GM18868 (cell line): ENCODE measurements around the gene AOAH.
"Not testable (repeated sequence)": the region's sequence is repeated elsewhere in the genome, so short reads cannot be mapped to it uniquely, and the experiment has no call there.

Source experiments
- ATAC-seq: cut with Tn5 transposase; IDR thresholded peaks from one replicate; pipeline ENCODE4 v1.9.1; 2021; ENCODE audit warnings: mild to moderate bottlenecking, moderate library complexity; ENCODE audit not compliant: unreplicated experiment

AOAH gene

DNA sequence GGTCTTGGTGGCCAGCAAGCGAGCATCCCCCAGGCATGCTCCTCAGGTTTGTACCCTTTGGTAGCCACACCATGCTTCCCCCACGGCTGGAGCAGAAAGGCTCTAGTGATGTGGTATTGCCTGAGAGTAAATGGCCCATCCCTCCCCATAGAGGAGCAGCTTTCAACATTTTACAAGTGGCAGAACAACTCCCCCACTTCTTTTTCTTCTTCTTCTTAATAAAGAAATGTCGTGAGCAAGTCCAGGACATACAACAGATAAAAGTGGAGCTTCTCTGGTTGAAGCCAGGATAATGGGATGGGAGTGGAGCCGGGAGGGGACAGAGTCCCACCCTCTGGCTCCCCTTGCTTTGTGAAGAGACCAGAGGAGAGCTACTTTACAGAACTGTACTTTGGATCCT is 203.2 kb downstream of the AOAH start:
- no peak for ATAC-seq

DNA sequence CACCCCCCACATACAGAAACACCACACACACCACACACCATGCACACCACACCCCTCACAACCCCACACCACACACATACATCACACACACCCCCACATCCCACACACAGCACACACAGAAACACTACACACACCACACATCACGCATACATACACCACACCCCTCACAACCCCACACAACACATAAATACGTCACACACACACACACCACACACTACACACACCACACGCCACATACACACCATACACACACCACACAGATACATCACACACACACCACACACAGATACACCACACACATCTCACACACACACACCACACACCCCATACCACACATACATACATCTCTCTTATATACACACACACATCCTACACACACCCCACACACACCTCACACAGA is 208.4 kb downstream of the AOAH start:
- ATAC-seq = no peak

DNA sequence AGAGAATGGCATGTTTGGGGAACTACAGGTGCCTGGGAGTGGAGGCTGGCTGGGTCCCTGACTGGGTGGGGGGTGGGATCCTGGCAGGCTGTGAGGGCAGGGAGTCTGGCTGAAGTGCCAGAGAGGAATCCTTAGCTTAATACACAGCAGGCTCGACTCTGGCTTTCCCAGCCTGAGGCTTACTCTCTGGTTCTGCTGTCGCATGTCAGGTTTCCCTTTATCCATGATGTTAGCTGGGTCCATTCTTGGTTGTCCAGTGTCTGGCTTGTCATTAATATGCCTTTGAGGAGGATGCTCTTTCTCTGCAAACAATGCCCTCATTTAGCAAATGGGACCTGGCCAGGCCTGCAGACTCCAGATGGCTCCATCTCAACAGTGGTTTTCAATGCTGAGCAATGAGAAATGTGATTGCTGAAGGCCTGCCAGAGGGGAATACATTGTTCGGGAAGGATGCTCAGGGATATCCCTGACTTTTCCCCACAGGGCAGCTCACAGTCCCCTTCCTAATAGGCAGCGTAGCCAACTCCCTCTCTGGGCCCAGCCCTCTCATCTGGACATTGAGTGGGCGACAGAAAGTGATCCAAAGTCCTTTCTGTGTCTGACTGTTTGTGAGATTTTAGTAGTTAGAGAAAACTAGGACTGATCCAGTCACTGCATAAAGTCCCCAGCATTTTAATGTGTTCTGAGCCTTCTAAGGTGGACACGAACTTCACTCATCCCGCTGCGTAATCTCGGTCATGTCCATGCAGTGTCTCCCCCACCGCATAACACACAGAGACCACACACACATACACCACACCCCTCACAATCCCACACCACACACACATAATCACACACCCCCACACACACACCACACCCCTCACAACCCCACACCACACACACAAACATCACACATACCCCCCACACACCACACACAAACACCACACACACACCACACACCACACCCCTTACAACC is 209.7 kb downstream of the AOAH start:
- no peak for ATAC-seq

DNA sequence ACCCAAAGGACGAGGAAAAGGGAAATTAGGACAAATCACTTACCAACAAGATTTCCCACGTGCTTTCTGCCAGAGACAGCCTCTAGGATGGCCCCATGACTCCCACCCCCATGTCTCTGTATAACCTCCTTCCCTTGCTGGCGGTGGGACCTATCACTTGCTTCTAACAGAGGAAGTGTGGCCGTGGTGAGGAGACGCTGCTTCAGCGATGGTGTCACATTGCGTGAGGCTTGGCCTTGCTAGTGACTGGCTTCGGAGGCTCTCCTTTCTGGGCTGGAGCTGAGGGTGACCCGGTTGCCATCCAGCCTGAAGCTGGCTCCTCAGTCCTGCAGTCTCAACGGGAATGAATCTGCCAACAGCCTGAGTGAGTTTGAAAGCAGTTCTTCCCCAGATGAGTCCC is 210.9 kb downstream of the AOAH start:
- ATAC-seq = no peak

DNA sequence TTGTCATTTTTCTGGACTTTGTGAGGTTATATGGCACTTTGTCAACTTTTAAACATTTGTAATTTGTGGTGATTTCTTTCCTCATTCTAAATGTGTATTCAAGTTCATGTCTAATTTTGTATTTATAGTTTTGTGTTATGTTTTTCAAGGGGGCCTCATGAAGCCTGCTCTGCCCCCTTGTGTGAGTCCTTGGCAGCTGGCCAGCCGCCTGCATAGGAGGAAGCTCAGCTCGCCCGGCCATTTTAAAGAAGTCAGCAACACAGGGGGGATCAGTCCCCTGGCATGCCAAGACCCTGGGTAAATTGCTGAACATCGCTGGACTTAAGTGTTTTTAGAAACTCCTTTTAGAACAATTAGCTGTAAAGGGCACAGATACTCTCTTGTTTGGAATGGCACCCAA is 211.7 kb downstream of the AOAH start:
- no peak for ATAC-seq

DNA sequence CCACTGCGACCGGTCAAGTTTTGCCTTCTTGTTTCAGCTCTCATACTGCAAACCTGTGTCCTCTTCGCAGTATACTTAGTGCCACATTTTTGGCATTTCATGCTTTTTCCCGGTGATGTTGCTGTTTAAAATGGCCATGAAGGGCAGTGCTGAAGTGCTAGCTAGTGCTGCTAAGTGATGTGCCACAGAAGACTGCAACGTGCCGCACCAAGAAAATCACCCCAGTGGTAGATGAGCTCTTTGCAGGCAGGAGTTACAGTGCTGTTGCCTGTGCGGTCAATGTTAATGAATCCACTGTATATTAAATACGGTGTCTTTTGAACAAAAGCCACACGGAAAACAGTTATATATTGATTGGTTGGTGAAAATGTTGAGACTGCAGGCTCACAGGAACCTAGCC is 214.3 kb downstream of the AOAH start:
- ATAC-seq = no peak

DNA sequence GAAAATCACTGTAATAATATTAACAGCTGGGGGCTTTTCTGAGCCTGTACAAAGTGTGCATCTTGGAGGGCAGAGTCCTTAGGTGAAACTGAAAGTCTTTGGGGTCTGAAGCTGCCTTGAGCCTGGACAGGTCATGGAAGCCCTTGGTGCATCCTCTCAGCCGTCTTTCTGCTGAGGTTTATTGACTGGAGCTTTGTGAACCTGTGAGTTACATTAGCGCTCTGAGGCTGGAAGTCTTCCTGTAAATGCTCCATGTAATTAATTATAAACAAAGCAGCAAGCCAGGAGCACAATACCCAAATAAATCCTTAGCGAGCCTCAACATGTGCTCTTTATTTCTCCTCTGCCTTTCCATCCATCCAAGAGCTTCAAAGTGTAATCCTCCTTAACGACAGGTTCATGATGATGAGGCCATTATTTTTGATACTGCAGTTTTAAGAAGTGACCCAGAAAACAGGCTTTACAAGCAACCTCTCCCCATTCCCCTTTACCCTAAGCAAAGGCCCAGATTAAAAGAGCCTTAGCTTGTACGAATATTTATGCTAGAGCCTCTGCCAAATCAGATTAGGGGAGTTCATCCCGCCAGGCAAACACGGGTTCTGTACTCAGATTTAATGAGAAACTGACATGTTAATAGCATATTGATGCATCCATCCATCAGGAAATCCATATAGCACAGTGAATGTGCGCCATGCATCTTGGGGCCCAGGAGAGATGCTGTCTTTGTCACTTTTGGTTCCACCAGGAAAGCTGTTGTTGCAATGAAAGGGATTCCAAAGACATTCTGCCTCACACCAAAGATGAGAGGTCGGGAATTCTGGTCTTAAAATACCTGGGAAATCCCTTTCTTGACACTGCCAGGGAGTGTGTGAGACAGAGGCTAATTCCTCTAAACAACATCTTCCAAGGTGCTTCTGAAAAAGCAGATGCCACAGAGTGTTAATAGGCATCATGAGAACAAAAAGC is 216.5 kb downstream of the AOAH start:
- ATAC-seq = no peak

DNA sequence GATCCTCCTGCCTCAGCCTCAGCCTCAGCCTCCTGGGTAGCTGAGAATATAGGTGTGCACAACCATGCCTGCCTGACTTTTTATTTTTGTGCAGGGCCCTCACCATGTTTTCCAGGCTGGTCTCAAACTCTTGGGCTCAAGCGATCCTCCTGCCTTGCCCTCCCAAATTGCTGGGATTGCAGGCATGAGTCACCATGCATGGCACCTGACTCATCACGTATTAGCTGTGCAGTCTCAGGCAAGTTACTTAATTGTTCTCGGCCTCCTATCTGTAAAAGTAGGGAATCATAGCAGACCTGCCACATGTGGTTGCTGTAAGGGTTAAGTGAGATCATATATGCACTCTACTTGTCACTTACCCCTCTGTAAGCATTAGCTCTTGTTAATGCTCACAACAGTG is 217.5 kb downstream of the AOAH start:
- no peak for ATAC-seq

DNA sequence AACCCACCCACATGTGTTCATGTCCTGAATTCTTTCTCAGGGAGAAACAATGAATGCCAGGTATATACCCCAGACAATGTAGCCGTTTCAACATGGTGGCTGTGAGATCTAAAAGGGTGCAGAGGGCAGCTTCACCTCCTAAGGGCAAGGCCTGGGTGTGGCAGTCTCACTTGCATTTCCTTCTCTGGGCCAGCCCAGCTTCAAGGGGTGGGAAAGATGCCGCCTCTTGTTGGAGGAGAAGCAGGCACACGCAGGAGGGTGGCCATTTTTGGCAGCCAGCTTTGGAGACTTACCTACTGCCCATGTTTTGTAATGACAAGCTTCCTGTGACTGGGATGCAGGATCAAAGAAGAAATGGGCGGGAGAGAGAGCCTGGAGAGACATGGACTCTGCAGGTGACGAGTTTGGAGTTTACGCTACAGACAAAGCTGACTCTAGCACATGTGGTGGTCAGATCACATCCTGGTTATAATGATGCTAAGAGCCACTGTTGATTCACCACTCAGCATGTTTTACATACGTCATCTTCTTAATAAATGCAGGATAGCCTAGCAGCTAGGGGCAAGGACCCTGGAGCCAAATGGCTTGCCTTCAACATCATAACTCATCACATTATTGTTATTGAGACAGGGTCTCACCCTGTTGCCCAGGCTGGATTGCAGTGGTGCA is 218.0 kb downstream of the AOAH start:
- no peak for ATAC-seq

DNA sequence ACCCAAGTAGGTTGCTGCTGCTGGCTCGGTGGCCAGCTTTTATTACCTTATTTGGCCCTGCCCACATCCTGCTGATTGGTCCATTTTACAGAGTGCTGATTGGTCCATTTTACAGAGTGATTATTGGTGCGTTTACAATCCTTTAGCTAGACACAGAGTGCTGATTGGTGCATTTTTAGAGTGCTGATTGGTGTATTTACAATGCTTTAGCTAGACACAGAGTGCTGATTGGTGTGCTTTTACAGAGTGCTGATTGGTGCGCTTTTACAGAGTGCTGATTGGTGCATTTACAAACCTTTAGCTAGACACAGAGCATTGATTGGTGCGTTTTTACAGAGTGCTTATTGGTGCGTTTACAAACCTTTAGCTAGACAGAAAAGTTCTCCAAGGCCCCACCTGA is 219.7 kb downstream of the AOAH start:
- not testable (repeated sequence) for ATAC-seq

DNA sequence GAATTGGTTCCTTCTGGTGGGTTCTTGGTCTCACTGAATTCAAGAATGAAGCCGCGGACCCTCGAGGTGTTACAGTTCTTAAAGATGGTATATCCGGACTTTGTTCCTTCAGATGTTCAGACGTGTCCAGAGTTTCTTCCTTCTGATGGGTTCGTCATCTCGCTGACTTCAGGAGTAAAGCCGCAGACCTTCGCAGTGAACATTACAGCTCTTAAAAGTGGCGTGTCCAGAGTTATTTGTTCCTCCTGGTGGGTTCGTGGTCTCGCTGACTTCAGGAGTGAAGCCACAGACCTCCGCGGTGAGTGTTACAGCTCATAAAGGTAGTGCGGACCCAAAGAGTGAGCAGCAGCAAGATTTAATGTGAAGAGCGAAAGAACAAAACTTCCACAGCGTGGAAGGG is 220.1 kb downstream of the AOAH start:
- not testable (repeated sequence) for ATAC-seq

DNA sequence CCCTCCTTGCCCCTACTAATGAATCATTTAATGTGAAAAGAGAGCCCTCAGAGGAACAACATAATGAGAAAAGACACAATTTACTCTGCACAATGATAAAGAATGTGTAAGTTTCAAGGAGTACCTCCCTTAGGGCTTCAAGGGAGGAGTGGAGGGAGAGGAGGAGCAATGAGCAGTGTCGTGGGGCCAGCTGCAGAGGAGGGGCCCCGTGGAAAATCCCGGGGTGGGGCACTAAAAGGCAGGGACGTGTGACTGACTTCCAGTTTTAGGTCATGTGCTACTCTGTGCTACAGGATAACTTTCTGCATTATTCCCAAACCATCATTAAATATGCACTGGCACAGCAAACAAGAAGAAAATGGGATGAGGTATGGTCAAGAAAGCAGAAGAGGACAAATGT is 226.5 kb downstream of the AOAH start:
- ATAC-seq = no peak

DNA sequence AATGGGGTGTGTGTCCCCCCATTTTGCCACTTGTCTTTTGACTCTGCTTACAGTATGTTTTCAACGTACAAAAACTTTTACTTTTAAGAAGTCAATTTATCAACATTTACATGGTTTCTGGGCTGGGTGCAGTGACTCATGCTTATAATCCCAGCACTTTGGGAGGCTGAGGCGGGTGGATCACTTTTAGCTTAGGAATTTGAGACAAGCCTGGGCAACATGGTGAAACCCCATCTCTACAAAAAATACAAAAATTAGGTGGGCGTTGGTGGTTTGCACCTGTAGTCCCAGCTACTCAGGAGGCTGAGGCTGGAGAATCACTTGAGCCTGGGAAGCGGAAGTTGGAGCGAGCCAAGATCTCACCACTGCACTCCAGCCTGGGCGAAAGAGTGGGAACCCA is 227.1 kb downstream of the AOAH start:
- ATAC-seq = not testable (repeated sequence)

DNA sequence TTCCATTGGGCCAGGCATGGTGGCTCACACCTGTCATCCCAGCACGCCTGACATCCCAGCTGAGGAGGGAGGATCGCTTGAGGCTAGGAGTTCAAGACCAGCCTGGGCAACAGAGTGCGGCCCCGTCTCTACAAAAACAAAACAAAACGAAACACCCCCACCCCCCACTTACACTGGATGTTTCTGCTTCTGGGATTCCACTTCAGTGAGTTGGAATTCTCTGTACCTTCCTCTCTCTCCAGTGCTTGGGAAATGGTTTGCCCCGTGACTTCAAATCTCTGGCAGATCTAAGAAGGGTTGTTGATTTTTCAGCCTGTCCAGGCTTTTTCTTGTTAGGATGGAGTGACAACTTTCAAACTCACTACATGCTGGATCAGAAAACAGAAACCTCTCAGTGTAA is 227.7 kb downstream of the AOAH start:
- ATAC-seq = no peak

DNA sequence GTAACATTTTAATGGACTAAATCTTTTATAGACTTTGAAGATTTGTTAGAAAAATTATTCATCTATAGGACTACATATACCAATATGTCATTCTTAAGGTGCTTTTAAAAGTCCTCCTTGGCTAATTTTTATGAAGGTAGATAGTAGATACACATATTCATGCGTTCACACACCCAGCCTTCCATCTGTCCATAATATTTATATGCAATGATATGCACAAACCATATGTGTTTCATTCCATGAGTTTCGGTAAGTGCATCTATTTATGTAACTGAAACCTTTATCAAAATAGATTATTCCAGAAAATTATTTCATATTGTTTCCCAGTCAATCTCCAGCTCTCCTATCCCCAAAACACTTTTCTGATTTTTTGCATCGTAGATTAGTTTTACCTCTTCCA is 233.0 kb downstream of the AOAH start:
- no peak for ATAC-seq

DNA sequence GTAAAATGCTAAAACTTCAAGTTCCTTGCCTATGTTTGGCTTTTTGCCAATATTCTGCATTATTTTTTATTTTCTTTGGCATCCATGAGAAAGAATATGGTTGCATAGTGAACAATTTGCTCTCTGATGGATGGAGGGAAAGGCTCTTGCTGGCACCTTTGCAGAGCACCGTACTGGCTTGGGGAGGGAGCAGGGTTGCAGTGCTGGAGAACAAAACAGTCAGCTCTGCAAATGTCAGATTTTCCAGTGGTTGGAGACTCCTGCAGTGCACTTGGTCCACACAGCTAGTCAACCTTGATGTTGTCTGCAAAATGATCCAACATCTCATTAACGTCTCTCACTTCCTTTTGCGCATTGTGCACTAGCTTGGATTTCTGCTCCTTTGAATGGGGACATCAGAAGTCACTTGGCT is 233.9 kb downstream of the AOAH start:
- ATAC-seq = no peak

DNA sequence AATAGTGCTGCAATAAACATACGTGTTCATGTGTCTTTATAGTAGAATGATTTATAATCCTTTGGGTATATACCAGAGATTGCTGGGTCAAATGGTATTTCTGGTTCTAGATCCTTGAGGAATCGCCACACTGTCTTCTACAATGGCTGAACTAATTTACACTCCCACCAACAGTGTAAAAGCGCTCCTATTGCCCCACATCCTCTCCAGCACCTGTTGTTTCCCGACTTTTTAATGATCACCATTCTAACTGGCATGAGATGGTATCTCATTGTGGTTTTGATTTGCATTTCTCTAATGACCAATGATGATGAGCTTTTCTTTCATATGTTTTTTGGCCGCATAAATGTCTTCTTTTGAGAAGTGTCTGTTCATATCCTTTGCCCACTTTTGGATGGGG is 235.6 kb downstream of the AOAH start:
- not testable (repeated sequence) for ATAC-seq

DNA sequence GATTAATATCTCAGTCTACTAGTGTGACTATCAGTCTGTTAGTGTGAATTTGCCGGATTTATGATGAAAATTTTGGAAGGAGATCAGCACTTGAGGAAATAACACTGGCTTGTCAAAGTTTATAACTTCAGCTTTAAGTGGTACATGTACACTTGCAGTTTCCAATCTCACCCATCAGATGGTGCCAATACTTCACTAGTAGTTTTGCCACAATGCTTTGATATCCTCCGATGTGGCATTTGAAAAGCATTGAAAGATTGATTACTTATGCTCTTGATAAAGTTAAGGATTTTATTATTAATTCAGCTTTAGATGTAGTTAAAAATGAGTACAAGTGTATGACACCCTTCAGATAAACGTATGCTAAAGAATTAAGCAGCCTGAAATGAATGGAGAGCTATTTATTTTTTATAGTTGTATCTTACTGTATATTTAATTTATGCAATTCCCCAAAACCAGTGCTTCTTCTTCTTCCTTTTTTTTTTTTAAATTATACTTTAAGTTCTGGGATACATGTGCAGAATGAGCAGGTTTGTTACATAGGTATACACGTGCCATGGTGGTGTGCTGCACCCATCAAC is 236.4 kb downstream of the AOAH start:
- no peak for ATAC-seq

DNA sequence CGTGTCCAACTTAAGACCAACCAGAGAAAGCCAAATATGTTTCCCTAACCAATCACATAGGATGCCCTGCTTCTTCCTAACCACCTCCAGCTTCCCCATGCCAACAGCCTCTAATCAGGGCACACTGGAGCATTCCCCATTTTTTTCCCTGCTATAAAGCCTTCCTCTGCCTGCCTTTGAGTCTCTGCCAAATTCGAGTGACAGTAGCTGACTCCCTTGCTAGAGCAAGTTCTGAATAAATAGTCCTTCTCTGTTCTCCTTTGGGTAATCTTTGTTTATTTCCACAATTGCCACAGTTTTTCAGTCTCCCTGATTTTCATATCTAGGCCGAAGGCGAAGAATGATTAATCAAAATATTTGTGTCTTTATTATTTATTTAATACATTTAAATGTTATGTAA is 238.0 kb downstream of the AOAH start:
- no peak for ATAC-seq

DNA sequence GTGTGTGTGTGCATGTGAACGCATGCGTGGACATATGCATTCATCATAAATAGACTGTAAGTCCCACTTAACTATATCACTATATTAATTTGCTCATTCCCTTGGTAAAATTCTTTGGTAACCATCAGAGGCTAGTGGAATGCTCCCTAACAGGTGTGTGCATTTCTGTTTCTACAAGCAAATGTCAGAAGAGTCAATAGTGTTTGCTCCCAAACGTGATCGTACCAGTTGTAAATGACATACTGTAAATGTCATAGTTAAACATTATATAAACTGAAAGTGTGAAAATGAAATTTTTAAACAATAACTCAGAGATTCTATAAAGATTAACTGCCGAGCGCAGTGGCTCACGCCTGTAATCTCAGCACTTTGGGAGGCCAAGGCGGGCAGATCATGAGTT is 240.0 kb downstream of the AOAH start:
- no peak for ATAC-seq

DNA sequence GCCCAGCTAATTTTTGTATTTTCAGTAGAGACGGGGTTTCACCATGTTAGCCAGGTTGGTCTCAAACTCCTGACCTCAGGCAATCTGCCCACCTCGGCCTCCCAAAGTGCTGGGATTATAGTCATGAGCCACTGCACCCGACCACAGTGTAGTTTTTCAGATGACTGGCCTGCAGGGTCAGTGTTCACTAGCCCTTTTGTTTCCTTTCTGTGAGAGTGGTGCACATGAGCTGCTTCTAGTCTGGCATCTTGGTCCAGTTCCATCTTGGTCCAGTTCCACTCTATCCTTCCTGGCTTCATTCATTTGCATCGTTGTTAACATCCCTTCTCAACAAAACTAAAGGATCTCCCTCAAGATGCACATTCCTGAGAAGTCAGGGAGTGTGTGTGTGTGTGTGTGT is 240.4 kb downstream of the AOAH start:
- not testable (repeated sequence) for ATAC-seq
